ENCODE results near the gene WDR12. TPM values are rescaled to one million over a fixed set of nuclear protein-coding genes. Genes with fewer than 3 reads are reported as not detected.

The WDR12 gene
- total RNA-seq, 1 experiment from 2014 or later: 140 TPM

GRCh38 chr2:202870431-202871299 lies 40.8 kb downstream of the WDR12 start:
- ChIA-PET POLR2A (interaction anchor here (0.8 kb wide), 1 partner anchor 12 kb away, joined by 3 read pairs; no protein-coding TSS in a partner anchor), CTCF (interaction anchor here (0.9 to 1.3 kb wide), 2 partner anchors 11 to 282 kb away, joined by 3 to 4 read pairs; no protein-coding TSS in a partner anchor), RAD21 (ENCODE audit: low non-redundant PET in 1 of 2, low total read pairs in 2 of 2, uncharacterized antibody in 2 of 2, unreplicated experiment in 2 of 2) (interaction anchor here in 1 of 2 experiments (0.6 kb wide), 1 partner anchor 36 kb away, joined by 3 read pairs; no protein-coding TSS in a partner anchor)
- Histone ChIP-seq H3K4me3 (replicated peaks in 1 of 2; ENCODE audit: low read depth in 1 of 2, low read length in 2 of 2) (peak overlapping the region; percentile 61 to 68), H3K27ac (ENCODE audit: low read depth, low read length) (peak overlapping the region; percentile 38), H3K9ac (ENCODE audit: low read length) (peak overlapping the region; percentile 71), H3K4me2 (ENCODE audit: low read length) (peak overlapping the region; percentile 91), H3K4me1 (ENCODE audit: control insufficient read depth in 1 of 2, insufficient read depth in 2 of 2, low read length in 2 of 2) (peaks cover 7 to 13% of the 10 kb centered on the region in 2 experiments), H3K36me3 (ENCODE audit: control insufficient read depth in 1 of 2, insufficient read depth in 2 of 2, low read length in 2 of 2) (no peaks in the 10 kb centered on the region), H3K9me3 (ENCODE audit: control insufficient read depth in 1 of 2, insufficient read depth in 1 of 2, low read depth in 1 of 2, low read length in 2 of 2) (no peaks in the 10 kb centered on the region), H2AFZ (ENCODE audit: low read depth, low read length, poor library complexity, severe bottlenecking) (peak overlapping the region; percentile 83), H4K20me1 (ENCODE audit: insufficient read depth) (no peaks in the 10 kb centered on the region), H3K27me3 (ENCODE audit: insufficient read depth, low read length) (no peaks in the 10 kb centered on the region), H3K9me2 (ENCODE audit: insufficient read depth) (no peaks in the 10 kb centered on the region), H3K79me2 (ENCODE audit: insufficient read depth, low read length) (no peaks in the 10 kb centered on the region)
- BruUV-seq (replicated peaks): TSS peak; percentile 94
- intact Hi-C loops (cut with micrococcal nuclease): loop anchor here (5.0 kb wide), 2 partner anchors 283 to 298 kb away; no protein-coding TSS in a partner anchor
- 0 out of 2 replicates have a peak, but pooled peaks have one; percentile 4 for TF ChIP-seq SP1 (IDR thresholded peaks at IDR 0.05; ENCODE audit: low read depth)
- TF ChIP-seq POLR2A (IDR thresholded peaks at IDR 0.05; ENCODE audit: borderline replicate concordance, extremely low read depth, insufficient read depth, insufficient read length): peak; percentile 41
- no peak for TF ChIP-seq JUND (IDR thresholded peaks at IDR 0.05)
- TF ChIP-seq REST (IDR thresholded peaks at IDR 0.05; ENCODE audit: low read depth): no peak
- peak; percentile 52 for TF ChIP-seq RAD21 (IDR thresholded peaks at IDR 0.05; ENCODE audit: low read depth)
- TF ChIP-seq ELF1 (IDR thresholded peaks at IDR 0.05; ENCODE audit: borderline replicate concordance, low read depth): no peak
- no peak for TF ChIP-seq EZH2phosphoT487 (IDR thresholded peaks at IDR 0.05; ENCODE audit: borderline replicate concordance)
- TF ChIP-seq SIN3A (IDR thresholded peaks at IDR 0.05; ENCODE audit: low read depth): no peak; the same call in 1 of the 2 replicates
- TF ChIP-seq ZFX (IDR thresholded peaks at IDR 0.05): no peak
- TF ChIP-seq YY1 (IDR thresholded peaks at IDR 0.05; ENCODE audit: extremely low read depth, insufficient replicate concordance, low read depth, low read length): peak; percentile 49
- peak; percentile 66 for TF ChIP-seq POLR2AphosphoS5 (IDR thresholded peaks at IDR 0.05; ENCODE audit: low read depth, low read length)
- TF ChIP-seq MAX (IDR thresholded peaks at IDR 0.05): peak; percentile 46; the same call in 1 of the 2 replicates
- TF ChIP-seq CTCF (IDR thresholded peaks at IDR 0.05 in 2 of 3, conservative IDR thresholded peaks at IDR 0.05 in 1 of 3; ENCODE audit: borderline replicate concordance in 1 of 3, insufficient read depth in 1 of 3, low read depth in 2 of 3, low read length in 2 of 3): peak; percentile 34 to 59 (median 55); a peak in 5 of 6 replicates
- DNase-seq (ENCODE audit: low read depth, low spot score) (peak; percentile 78), ATAC-seq (peak; percentile 86)

All from HCT116 (cell line).